Subcutaneous adipose tissue (tissue), 4 donors: ENCODE data around the gene SMYD2. TPM values are rescaled to one million over a fixed set of nuclear protein-coding genes. Genes with fewer than 3 reads are reported as not detected.

Source experiments
- total RNA-seq, 4 donors: library from RNA; depleted of rRNA; stranded (reverse); fragments of >200 nt; gene quantifications; one replicate each; pipeline ENCODE4 v1.1.0, GENCODE V29; 2016
- TF ChIP-seq, protein P1 (sequence below): fragments of 450-650 bp; IDR thresholded peaks from one replicate; pipeline ENCODE4 v1.5.1; 2016; ENCODE audit warnings: low read depth, mild to moderate bottlenecking, control low read depth, antibody characterized with exemption, moderate library complexity

SMYD2 gene
- total RNA-seq, 4 donors from 2014 or later, result 30.0 to 49.9 (median 38.5) TPM

DNA sequence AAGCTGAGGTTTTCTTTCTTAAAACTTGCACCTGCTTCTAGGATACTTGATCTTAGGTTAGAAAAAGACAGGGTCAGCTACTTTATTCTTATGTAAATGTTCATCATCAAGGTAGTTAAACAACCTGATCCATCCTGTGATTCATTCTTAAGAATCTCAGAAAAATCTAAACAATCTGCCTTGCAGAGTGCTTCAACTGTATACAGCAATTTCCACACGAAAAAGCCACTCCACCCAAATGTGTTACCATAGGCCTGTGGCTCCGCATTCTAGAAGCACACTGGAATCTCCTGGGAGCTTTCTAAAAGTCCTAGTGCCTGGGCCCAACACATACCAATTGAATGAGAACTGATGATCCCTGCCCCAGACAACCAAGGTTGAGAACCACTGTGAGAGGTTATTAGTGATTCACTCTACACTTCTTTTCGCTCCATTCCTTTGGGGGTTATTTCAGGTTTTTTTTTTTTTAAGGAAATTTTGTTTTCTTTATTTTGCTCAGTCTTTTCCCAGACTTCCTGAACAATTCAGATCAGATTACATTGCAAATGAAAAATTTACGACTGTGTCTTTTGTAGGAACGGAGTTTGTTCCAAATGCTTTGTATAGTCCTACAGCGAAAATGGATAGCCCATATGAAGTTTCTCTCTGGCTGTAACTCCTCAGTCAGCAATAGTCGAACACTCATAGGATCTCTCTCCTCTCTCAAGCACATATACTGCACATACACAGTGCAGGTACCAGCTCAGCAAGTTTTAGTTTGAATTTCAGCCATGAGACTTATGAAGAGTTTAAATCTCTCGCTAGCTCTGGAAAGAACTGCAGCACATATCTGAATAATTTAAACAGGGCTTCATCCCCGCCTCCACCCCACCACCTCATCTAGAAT lies 16.1 kb downstream of the SMYD2 start:
- TF ChIP-seq, protein P1, sequence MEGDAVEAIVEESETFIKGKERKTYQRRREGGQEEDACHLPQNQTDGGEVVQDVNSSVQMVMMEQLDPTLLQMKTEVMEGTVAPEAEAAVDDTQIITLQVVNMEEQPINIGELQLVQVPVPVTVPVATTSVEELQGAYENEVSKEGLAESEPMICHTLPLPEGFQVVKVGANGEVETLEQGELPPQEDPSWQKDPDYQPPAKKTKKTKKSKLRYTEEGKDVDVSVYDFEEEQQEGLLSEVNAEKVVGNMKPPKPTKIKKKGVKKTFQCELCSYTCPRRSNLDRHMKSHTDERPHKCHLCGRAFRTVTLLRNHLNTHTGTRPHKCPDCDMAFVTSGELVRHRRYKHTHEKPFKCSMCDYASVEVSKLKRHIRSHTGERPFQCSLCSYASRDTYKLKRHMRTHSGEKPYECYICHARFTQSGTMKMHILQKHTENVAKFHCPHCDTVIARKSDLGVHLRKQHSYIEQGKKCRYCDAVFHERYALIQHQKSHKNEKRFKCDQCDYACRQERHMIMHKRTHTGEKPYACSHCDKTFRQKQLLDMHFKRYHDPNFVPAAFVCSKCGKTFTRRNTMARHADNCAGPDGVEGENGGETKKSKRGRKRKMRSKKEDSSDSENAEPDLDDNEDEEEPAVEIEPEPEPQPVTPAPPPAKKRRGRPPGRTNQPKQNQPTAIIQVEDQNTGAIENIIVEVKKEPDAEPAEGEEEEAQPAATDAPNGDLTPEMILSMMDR, result no peak

DNA sequence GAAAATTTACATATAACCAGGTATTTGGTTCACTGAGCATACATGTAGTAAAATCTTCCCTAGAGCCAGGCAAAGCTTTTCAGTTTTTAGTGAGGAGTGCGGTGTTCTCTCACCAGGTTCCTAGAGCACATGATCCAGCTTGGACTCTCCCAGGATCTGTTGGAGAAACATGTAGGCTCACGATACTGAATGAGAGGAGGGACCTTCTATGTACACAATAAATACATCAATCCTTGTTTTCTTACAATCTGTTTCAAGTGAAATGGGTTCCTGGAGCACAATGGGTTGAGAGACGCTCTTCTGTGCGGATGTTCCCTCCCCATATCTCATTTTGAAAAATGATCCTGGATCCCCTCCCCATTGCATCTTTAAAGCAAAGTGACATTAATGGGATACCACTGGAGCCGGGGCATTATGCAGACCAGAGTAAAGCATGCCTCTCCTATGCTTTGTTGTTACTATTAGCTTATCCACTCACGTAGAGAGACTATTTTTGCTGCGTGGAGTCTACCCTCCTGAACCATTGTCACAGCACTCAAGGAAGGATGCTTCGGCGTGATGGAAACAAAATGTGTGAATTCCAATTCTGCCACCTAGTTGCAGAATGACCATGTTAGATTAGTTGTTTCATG lies 19.3 kb downstream of the SMYD2 start:
- TF ChIP-seq, protein P1, result no peak

DNA sequence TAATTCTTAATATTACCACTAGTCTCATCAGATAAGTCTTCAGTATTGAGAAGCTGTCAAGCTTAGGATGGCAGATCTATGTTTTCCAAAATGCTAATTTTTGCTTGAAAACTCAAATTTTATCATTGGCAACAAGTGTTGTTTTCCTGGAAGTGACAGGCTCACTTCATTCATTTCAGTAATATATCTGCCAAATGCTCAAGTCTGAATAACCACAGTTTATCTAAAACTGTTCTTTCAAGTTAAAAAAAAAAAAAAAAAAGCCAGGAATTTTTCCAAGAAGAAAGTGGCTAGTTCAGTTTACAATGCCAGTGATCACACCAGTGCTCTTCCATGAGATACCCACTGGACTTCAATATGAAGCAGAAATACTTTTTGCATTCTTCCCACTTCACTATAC lies 20.6 kb downstream of the SMYD2 start:
- TF ChIP-seq, protein P1, result no peak

DNA sequence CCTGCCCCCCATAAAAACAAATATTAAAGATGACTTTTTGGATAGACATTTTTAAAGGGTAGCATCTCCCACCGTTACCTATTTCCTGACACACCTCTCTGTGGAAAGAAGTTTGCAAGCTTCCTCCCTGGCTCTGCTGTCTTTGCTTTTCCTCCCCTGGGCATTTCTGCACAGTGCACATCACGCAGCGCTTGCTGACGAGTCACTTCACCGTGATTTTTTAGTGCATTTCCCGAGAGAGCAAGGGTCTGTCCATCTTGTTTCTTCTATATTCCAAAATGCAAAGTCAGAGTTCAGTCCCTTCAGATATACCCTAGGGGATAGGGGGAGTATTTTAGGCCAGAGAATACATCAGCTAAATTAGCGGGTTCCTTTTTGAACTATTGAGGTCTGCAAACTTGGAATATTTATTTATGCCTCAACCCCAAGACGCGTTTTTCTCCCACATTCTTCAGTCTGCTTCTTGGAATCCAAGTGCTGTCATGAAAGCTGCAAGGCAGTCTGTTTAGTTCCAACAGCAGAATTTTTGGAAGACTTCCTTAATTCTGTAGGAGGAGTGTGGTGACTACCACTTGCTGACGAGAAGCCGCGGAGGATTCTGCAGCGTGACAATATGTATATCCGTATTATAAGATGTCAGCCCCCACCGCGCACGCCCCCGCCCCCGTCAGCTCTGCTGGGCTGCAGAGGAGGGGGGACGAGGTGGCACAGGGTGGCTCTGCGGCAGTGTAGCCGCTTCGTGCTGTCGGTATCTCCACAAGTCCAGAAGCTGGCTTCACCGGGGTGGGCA lies 22.4 kb downstream of the SMYD2 start:
- TF ChIP-seq, protein P1, result no peak

DNA sequence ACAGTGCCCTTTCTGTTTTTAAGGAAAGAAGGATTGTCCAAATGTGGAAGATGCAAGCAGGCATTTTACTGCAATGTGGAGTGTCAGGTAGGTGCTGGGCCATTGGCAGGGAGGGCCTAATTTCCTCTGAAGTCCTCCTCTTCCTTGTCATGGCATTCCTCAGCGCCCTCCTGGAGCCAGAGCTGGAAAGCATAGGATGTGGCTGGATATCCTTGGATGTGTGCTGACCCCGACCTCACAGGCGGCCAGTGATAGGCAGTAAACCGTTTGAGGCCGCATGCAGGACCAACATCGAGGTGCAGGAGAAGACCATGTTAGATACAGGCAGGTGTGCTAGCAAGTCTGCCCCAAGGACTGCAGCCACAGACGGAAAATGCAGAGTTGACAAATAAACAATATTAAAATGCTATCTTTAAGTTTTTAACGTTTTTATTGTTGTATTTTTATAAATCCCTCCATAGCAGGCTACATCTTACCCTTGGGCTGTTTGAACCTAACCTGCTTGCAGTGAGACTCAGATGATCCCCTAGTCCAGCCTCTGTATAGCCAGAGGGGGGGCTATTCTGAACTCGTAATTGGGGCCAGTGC lies 24.3 kb downstream of the SMYD2 start:
- TF ChIP-seq, protein P1, result no peak

DNA sequence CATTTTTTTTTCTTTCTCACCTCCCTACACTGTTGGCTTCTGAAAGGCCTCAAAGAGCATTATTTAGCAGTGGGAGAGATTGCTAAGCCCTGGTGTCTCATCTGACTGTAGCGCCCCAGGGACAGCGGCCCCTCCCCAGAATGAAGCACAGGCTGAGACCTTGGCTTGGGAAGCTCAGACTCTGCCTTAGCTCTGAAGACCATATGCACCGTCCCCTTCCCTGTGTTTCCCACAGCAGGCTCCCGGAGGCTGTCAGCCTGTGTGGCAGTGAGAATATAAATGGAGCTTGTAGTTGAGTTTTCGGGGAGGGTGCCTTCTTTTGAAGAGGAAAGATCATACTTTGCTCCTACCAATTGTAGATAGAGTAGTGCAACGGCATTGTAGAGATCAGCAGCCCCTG lies 25.3 kb downstream of the SMYD2 start:
- TF ChIP-seq, protein P1, result no peak
